Smooth muscle cell (in vitro differentiated cells): ENCODE measurements around the gene IGBP1. TPM values are rescaled to one million over a fixed set of nuclear protein-coding genes. Genes with fewer than 3 reads are reported as not detected.
"Not testable (repeated sequence)": the region's sequence is repeated elsewhere in the genome, so short reads cannot be mapped to it uniquely, and the experiment has no call there.

Experiments
- DNase-seq: peaks from one replicate; lab custom pipeline; 2025; ENCODE audit not compliant: unreplicated experiment; lab: John Stamatoyannopoulos, UW
- H2AFZ ChIP-seq: fragments of 200-600 bp; sonication (generic); 2 replicates; pipeline ENCODE4 v1.6.0; 2016; ENCODE audit warnings: antibody characterized with exemption, low read depth, mild to moderate bottlenecking
- H3F3A ChIP-seq: fragments of 200-600 bp; sonication (generic); 2 replicates; pipeline ENCODE4 v1.6.0; 2017; ENCODE audit warnings: antibody characterized with exemption, low read depth
- H3K27ac ChIP-seq: fragments of 200-600 bp; sonication (generic); 2 replicates; pipeline ENCODE4 v1.5.1; 2016; ENCODE audit warnings: low read depth, mild to moderate bottlenecking
- H3K27me3 ChIP-seq: fragments of 200-600 bp; sonication (generic); 2 replicates; pipeline ENCODE4 v1.6.1; 2016; ENCODE audit warnings: low read depth, mild to moderate bottlenecking
- H3K36me3 ChIP-seq: fragments of 200-600 bp; sonication (generic); 2 replicates; pipeline ENCODE4 v1.5.1; 2016; ENCODE audit warnings: low read depth
- H3K4me1 ChIP-seq: fragments of 200-600 bp; sonication (generic); 2 replicates; pipeline ENCODE4 v1.5.1; 2016; ENCODE audit warnings: low read depth
- H3K4me2 ChIP-seq: fragments of 200-600 bp; sonication (generic); 2 replicates; pipeline ENCODE4 v1.6.0; 2016; ENCODE audit warnings: mild to moderate bottlenecking
- H3K4me3 ChIP-seq: fragments of 200-600 bp; sonication (generic); 2 replicates; pipeline ENCODE4 v1.5.1; 2016; ENCODE audit warnings: mild to moderate bottlenecking
- H3K79me2 ChIP-seq: fragments of 200-600 bp; sonication (generic); 2 replicates; pipeline ENCODE4 v1.6.0; 2016; ENCODE audit warnings: low read depth, mild to moderate bottlenecking
- H3K9ac ChIP-seq: fragments of 200-600 bp; sonication (generic); 2 replicates; pipeline ENCODE4 v1.6.0; 2016; ENCODE audit warnings: low read depth
- H3K9me3 ChIP-seq: fragments of 200-600 bp; sonication (generic); replicated peaks from 2 replicates; pipeline ENCODE4 v1.5.1; 2016; ENCODE audit warnings: low read depth
- H4K20me1 ChIP-seq: fragments of 200-600 bp; sonication (generic); 2 replicates; pipeline ENCODE4 v1.6.0; 2016; ENCODE audit warnings: low read depth
- WGBS: methylation state at CpG from one replicate; pipeline ENCODE4 v1.1.7; 2016; ENCODE audit warnings: low lambda C conversion rate; 5-methylcytosine and 5-hydroxymethylcytosine counted together
- polyA plus RNA-seq: library from polyadenylated mRNA; unstranded; fragments of >200 nt; fragmentation: Nextera tagmentation; extraction: Ambion mirVana; gene quantifications from 2 replicates; pipeline ENCODE4 v1.2.1, GENCODE V29; 2016
- total RNA-seq: library from RNA; depleted of rRNA; stranded (reverse); fragments of >200 nt; gene quantifications from 2 replicates; pipeline ENCODE4 v1.2.3, GENCODE V29; 2014
- TF ChIP-seq, protein P1 (sequence below): fragments of 200-600 bp; sonication (generic); IDR thresholded peaks from 2 replicates; pipeline ENCODE4 v1.5.1; 2017; ENCODE audit warnings: borderline replicate concordance, mild to moderate bottlenecking, antibody characterized with exemption; ENCODE audit not compliant: insufficient read depth, poor library complexity, severe bottlenecking

The IGBP1 gene
- total and polyA plus RNA-seq, 2 experiments from 2014 or later = 20.3 to 40.7 TPM

DNA sequence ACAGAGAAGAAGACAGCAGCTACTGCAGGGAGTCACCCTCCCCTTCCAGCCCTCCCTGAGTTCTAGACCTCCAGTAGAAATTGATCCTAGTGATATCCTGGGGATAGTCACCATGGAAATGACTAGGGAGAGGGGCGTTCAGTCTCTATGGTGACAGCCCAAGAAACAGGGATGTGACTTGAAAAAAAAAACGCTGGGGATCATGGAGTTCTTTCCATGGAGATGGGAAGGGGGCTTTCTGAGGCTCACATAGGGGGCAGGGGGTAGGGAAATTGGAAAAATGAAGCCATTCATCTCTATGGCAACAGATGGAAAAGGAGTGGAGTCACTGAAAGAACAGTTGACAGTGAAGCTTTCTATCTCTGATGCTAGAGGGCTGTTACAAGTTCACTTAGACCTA lies 28.0 kb upstream of the IGBP1 start:
- 39% methylated on average over 2 of the region's 2 CpGs for WGBS
- H3K4me2 ChIP-seq = no peak overlapping the region
- TF ChIP-seq, protein P1, sequence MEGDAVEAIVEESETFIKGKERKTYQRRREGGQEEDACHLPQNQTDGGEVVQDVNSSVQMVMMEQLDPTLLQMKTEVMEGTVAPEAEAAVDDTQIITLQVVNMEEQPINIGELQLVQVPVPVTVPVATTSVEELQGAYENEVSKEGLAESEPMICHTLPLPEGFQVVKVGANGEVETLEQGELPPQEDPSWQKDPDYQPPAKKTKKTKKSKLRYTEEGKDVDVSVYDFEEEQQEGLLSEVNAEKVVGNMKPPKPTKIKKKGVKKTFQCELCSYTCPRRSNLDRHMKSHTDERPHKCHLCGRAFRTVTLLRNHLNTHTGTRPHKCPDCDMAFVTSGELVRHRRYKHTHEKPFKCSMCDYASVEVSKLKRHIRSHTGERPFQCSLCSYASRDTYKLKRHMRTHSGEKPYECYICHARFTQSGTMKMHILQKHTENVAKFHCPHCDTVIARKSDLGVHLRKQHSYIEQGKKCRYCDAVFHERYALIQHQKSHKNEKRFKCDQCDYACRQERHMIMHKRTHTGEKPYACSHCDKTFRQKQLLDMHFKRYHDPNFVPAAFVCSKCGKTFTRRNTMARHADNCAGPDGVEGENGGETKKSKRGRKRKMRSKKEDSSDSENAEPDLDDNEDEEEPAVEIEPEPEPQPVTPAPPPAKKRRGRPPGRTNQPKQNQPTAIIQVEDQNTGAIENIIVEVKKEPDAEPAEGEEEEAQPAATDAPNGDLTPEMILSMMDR = no peak
- no peaks in the 10 kb centered on the region for H3K4me1 ChIP-seq
- H3K79me2 ChIP-seq = no peaks in the 10 kb centered on the region
- H2AFZ ChIP-seq = no peak overlapping the region
- no peak overlapping the region for H3K4me3 ChIP-seq
- H3K36me3 ChIP-seq = no peaks in the 10 kb centered on the region
- H3K27me3 ChIP-seq = no peaks in the 10 kb centered on the region
- no peak overlapping the region for H3K27ac ChIP-seq
- DNase-seq = no peak
- no peaks in the 10 kb centered on the region for H3F3A ChIP-seq
- no peak overlapping the region for H3K9ac ChIP-seq
- no peaks in the 10 kb centered on the region for H4K20me1 ChIP-seq
- H3K9me3 ChIP-seq = no peaks in the 10 kb centered on the region

DNA sequence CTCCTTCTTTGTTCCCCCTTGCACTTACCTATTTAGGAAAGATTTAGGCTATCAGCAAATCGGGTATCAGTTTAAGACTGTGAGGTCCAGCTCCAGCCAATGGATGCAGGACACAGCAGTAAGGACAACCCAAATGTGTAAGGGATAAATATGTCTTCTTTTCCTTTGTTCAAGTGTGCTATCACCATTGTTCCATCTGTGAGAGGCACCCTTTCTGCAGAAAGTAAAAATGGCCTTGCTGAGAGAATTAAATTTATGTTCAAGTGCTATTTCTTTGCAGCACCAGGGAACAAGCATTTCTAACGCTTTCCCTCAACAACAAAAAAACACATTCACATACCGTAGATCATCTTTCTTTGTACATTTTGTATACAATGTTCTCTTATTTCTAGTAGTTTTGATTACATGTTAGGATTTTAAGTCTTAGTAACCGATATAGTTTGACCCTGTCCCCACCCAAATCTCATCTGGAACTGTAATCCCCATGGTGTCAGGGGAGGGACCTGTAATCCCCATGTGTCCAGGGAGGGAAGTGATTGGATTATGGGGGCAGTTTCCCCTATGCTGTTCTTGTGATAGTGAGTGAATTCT lies 21.7 kb upstream of the IGBP1 start:
- not testable (repeated sequence) for DNase-seq
- WGBS = 86% methylated on average over 4 of the region's 4 CpGs

DNA sequence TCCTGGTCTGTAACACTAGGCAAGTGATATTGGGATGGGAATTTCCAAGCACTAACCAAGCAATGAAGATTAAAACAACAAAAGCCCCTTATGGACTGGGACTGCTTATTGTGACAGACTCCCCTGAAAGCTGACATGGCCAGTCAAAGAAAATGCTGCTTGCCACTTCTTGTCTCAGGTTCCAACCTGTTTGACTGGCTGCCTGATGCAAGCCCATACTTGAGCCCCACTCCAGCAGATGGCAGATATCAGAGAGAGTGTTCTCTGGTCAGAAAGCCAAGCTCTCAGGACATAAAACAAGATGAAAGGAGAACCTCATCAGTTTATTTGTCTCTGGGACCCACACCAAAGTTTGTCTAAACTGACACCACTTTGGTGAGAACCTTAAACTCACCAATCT lies 15.5 kb upstream of the IGBP1 start:
- H3K4me2 ChIP-seq = no peak overlapping the region
- no peaks in the 10 kb centered on the region for H3F3A ChIP-seq
- TF ChIP-seq, protein P1 = no peak
- no peaks in the 10 kb centered on the region for H4K20me1 ChIP-seq
- H3K27ac ChIP-seq = no peak overlapping the region
- no peaks in the 10 kb centered on the region for H3K27me3 ChIP-seq
- H3K79me2 ChIP-seq = no peaks in the 10 kb centered on the region
- H3K9me3 ChIP-seq = no peaks in the 10 kb centered on the region
- H3K4me3 ChIP-seq = no peak overlapping the region
- no peaks in the 10 kb centered on the region for H3K4me1 ChIP-seq
- H3K9ac ChIP-seq = no peak overlapping the region
- H2AFZ ChIP-seq = no peak overlapping the region
- no peak for DNase-seq
- H3K36me3 ChIP-seq = no peaks in the 10 kb centered on the region

More for the DNA sequence above, 21.7 kb upstream of the IGBP1 start:
- not testable (repeated sequence) for H3K27ac ChIP-seq, H3F3A ChIP-seq, H3K4me3 ChIP-seq, H3K27me3 ChIP-seq, H3K9ac ChIP-seq, H3K36me3 ChIP-seq, H3K4me2 ChIP-seq, H4K20me1 ChIP-seq, H3K79me2 ChIP-seq, H2AFZ ChIP-seq, H3K9me3 ChIP-seq, H3K4me1 ChIP-seq

DNA sequence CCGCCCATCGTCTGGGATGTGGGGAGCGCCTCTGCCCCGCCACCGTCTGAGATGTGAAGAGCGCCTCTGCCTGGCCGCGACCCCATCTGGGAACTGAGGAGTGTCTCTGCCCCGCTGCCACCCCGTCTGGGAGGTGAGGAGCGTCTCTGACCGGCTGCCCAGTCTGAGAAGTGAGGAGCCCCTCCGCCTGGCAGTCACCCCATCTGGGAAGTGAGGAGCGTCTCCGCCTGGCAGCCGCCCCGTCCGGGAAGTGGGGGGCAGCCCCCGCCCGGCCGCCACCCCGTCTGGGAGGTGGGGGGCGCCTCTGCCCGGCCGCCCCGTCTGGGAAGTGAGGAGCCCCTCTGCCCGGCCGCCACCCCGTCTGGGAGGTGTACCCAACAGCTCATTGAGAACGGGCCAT lies 10.2 kb upstream of the IGBP1 start:
- WGBS = 93% methylated on average over 23 of the region's 30 CpGs
- not testable (repeated sequence) for H3K4me3 ChIP-seq, H3K79me2 ChIP-seq, H3K36me3 ChIP-seq, H3F3A ChIP-seq, H3K27ac ChIP-seq, H2AFZ ChIP-seq, H3K27me3 ChIP-seq, H3K4me2 ChIP-seq, H3K9ac ChIP-seq, H4K20me1 ChIP-seq, H3K9me3 ChIP-seq, H3K4me1 ChIP-seq, DNase-seq

DNA sequence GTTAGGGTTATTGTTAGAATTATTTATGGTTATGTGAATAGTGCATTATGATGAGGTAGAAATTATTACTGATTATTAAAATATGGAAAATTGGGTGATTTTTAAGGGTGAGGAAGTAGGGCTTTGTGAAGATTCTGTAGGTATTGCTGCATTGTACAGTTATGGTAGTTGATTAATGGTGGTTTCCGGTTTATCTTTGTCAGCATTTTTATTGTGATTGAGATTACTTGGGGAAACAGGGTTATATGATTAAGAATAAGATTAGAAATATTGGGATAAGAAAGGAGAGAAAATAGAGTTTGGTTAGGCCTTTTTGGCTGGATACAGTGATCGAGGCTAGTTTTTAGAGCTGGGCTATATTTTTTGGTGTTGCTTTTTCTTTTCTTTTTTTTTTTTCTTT lies 8.6 kb upstream of the IGBP1 start:
- Histone ChIP-seq H3K27ac (no peak overlapping the region), H3K4me1 (no peaks in the 10 kb centered on the region), H3K9me3 (no peaks in the 10 kb centered on the region), H3F3A (no peaks in the 10 kb centered on the region), H3K4me3 (no peak overlapping the region), H3K9ac (no peak overlapping the region), H3K79me2 (no peaks in the 10 kb centered on the region), H4K20me1 (no peaks in the 10 kb centered on the region), H2AFZ (no peak overlapping the region), H3K27me3 (no peaks in the 10 kb centered on the region), H3K36me3 (no peaks in the 10 kb centered on the region), H3K4me2 (no peak overlapping the region)
- no peak for DNase-seq
- TF ChIP-seq, protein P1 = no peak
- 91% methylated on average over 2 of the region's 2 CpGs for WGBS
